Activated B cell treated with CpG ODN at 0.5 μM for 24 hours (primary cell): ENCODE results near the gene SLC15A3. TPM values are rescaled to one million over a fixed set of nuclear protein-coding genes. Genes with fewer than 3 reads are reported as not detected.

ENCODE experiments used
- ATAC-seq: fragments of 200-7000 bp; cut with Tn5 transposase; one replicate; pipeline ENCODE4 v1.10.0; 2021; ENCODE audit warnings: low read depth, mild to moderate bottlenecking, moderate library complexity
- CTCF ChIA-PET: fragments of 350-600 bp; sonication (Branson Sonifier 250); formaldehyde crosslinking; loops from one replicate; lab custom pipeline; 2021; ENCODE audit warnings: antibody characterized with exemption; lab: Charles Lee
- POLR2A ChIA-PET: fragments of 350-600 bp; sonication (Branson Sonifier 250); formaldehyde crosslinking; loops from one replicate; lab custom pipeline; 2021; ENCODE audit warnings: antibody characterized with exemption; lab: Charles Lee
- DNase-seq: peaks from one replicate; pipeline ENCODE4 v3.0.0; 2022
- H3K27ac Mint-ChIP-seq: one replicate; pipeline ENCODE4 v1.8.0; 2020; ENCODE audit warnings: mixed read lengths
- H3K27me3 Mint-ChIP-seq: one replicate; pipeline ENCODE4 v1.8.0; 2021; ENCODE audit warnings: mixed read lengths
- H3K36me3 Mint-ChIP-seq: one replicate; pipeline ENCODE4 v1.8.0; 2021; ENCODE audit warnings: low read depth, mixed read lengths
- H3K4me1 Mint-ChIP-seq: one replicate; pipeline ENCODE4 v1.8.0; 2021; ENCODE audit warnings: mixed read lengths
- H3K4me3 Mint-ChIP-seq: one replicate; pipeline ENCODE4 v1.8.0; 2020; ENCODE audit warnings: mild to moderate bottlenecking, mixed read lengths
- H3K9me3 Mint-ChIP-seq: one replicate; pipeline ENCODE4 v1.8.0; 2020; ENCODE audit warnings: mixed read lengths
- intact Hi-C: fragments of 100-400 bp; cut with micrococcal nuclease; formaldehyde crosslinking; loops from one replicate; pipeline ENCODE4 v1.15.1; 2024
- total RNA-seq: library from RNA; stranded (reverse); gene quantifications from 2 replicates; pipeline ENCODE4 v1.2.3, GENCODE V29; 2022
- TF ChIP-seq, protein P1 (sequence below): fragments of 200-600 bp; IDR thresholded peaks from one replicate; pipeline ENCODE4 v1.8.0; 2022; ENCODE audit warnings: antibody characterized with exemption, mild to moderate bottlenecking

The SLC15A3 gene
- total RNA-seq, 1 donor from 2014 or later, result 76.4 TPM

DNA sequence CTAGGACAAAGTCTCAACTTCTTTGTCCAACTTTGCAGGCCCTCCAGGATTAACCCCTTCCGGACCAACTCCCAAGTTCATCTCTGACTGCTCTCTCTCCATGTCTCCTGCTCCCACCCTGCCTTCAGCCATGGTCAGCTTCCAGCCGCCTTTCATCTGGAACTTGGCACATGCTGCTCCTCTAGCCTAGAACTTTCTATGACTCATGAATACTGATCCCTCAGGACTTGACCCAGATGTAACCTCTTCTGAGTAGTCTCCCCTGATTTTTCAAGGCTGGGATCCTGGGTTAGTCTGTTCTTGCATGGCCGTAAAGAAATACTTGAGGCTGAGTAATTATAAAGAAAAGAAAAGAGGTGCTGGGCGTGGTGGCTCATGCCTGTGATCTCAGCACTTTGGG is 5.2 kb upstream of the SLC15A3 start:
- H3K4me3 Mint-ChIP-seq, result no peak overlapping the region

DNA sequence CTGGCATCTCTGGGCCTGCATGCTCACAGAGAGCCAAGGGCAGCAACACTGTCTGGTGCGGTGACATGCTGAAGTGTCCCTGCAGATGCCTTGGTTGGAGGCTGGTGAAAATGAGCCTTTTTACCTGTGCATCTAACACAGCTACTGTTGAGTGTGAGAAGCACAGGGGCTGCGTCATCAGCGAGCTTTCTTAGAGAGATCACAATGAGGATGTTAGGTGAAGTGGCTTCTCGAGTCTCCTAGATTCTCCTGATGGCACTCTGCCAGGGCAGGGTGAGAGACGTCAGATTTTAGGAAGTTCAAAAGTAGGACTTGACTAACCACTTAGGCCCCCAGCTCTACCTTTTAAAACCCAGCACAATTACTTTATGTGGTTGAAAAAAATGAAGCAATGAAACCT is 3.6 kb upstream of the SLC15A3 start:
- TF ChIP-seq, protein P1, sequence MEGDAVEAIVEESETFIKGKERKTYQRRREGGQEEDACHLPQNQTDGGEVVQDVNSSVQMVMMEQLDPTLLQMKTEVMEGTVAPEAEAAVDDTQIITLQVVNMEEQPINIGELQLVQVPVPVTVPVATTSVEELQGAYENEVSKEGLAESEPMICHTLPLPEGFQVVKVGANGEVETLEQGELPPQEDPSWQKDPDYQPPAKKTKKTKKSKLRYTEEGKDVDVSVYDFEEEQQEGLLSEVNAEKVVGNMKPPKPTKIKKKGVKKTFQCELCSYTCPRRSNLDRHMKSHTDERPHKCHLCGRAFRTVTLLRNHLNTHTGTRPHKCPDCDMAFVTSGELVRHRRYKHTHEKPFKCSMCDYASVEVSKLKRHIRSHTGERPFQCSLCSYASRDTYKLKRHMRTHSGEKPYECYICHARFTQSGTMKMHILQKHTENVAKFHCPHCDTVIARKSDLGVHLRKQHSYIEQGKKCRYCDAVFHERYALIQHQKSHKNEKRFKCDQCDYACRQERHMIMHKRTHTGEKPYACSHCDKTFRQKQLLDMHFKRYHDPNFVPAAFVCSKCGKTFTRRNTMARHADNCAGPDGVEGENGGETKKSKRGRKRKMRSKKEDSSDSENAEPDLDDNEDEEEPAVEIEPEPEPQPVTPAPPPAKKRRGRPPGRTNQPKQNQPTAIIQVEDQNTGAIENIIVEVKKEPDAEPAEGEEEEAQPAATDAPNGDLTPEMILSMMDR, result no peak
- no peak overlapping the region for H3K4me3 Mint-ChIP-seq
- H3K27ac Mint-ChIP-seq, result no peak overlapping the region
- H3K27me3 Mint-ChIP-seq, result no peaks in the 10 kb centered on the region
- H3K36me3 Mint-ChIP-seq, result peaks cover 2% of the 10 kb centered on the region
- H3K4me1 Mint-ChIP-seq, result peaks cover 28% of the 10 kb centered on the region
- DNase-seq, result no peak
- intact Hi-C loops, result no loop called here
- H3K9me3 Mint-ChIP-seq, result no peaks in the 10 kb centered on the region
- CTCF ChIA-PET, result interaction anchor here (1.5 kb wide), 1 partner anchor 40 kb away, joined by 4 read pairs; no protein-coding TSS in a partner anchor
- no peak for ATAC-seq
- POLR2A ChIA-PET, result interaction anchor here (1.1 kb wide), 1 partner anchor 15 kb away, joined by 5 read pairs; the partner anchor contains the start of gene CD6

More for the DNA sequence above, 5.2 kb upstream of the SLC15A3 start:
- TF ChIP-seq, protein P1, result no peak
- no peak for ATAC-seq
- Mint-ChIP-seq H3K9me3 (no peaks in the 10 kb centered on the region), H3K4me1 (peaks cover 23% of the 10 kb centered on the region), H3K27me3 (no peaks in the 10 kb centered on the region), H3K36me3 (no peaks in the 10 kb centered on the region), H3K27ac (peak overlapping the region; percentile 18)
- CTCF ChIA-PET, result interaction anchor here (1.1 kb wide), 1 partner anchor 13 kb away, joined by 3 read pairs; no protein-coding TSS in a partner anchor
- POLR2A ChIA-PET, result interaction anchor here (0.7 kb wide), 1 partner anchor 51 kb away, joined by 4 read pairs; no protein-coding TSS in a partner anchor
- intact Hi-C loops, result no loop called here
- DNase-seq, result no peak

DNA sequence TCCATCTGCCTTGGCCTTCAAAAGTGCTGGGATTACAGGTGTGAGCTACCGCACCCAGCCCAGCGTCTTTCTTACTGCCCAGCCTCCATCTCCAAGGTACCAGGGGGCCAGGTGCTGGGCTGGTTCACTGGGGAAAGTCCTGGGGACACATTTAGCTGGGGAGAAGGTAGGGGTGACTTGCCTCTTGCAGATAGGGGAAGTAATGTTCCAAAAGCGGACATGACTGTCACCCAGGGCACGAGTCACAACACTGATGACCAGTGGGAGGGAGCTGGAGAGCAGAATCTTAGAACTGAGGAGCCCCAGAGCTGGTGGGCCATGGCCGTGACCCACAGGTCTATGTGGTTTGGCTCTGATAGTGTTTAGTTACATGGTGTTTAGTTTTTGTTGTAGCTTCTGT is 2.4 kb upstream of the SLC15A3 start:
- CTCF ChIA-PET, result interaction anchor here (1.2 to 2.2 kb wide), 2 partner anchors 15 to 39 kb away, joined by 5 to 13 read pairs; no protein-coding TSS in a partner anchor

DNA sequence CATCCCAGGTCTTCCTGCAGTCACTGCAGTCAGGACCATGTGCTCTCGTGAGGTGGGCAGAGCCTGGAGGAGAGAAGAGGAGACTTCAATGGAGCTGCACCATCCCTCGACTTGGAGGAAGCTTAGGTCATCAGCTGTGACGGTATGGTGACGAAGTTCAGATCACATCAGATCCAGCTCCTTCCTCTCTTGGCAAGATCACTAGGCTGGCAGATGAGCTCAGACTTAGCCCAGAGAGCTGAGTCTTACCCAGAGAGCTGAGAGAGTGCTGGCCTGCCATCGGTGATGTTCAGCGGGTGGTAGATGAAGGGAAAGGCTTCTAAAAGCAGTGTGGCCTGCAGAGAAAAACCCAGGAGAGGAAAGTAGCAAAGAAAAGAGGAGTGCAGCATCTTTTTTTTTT is 1.8 kb upstream of the SLC15A3 start:
- CTCF ChIA-PET, result interaction anchor here (1.2 to 2.2 kb wide), 2 partner anchors 16 to 38 kb away, joined by 5 to 13 read pairs; no protein-coding TSS in a partner anchor
- POLR2A ChIA-PET, result interaction anchor here (0.7 to 6.0 kb wide), 10 partner anchors 9 to 1885 kb away, joined by 3 to 102 read pairs (median 6); partner anchors contain the start of genes CD6, TMEM109, VPS37C and WDR74
- peak overlapping the region; percentile 91 for H3K27ac Mint-ChIP-seq
- no peak for ATAC-seq
- H3K36me3 Mint-ChIP-seq, result peaks cover 3% of the 10 kb centered on the region
- TF ChIP-seq, protein P1, result no peak
- H3K4me3 Mint-ChIP-seq, result no peak overlapping the region
- no peaks in the 10 kb centered on the region for H3K27me3 Mint-ChIP-seq
- peaks cover 44% of the 10 kb centered on the region for H3K4me1 Mint-ChIP-seq
- DNase-seq, result no peak
- intact Hi-C loops, result loop anchor here (2.0 to 5.0 kb wide), 5 partner anchors 17 to 191 kb away; partner anchors contain the start of genes CCDC86 and CD6
- no peaks in the 10 kb centered on the region for H3K9me3 Mint-ChIP-seq

More for the DNA sequence above, 2.4 kb upstream of the SLC15A3 start:
- Mint-ChIP-seq H3K9me3 (no peaks in the 10 kb centered on the region), H3K36me3 (peaks cover 2% of the 10 kb centered on the region), H3K4me3 (peak overlapping the region; percentile 44), H3K4me1 (peaks cover 39% of the 10 kb centered on the region), H3K27me3 (no peaks in the 10 kb centered on the region), H3K27ac (peak overlapping the region; percentile 91)
- peak; percentile 12 for ATAC-seq
- TF ChIP-seq, protein P1, result no peak
- intact Hi-C loops, result loop anchor here (5.0 kb wide), 3 partner anchors 112 to 192 kb away; partner anchors contain the start of gene CCDC86
- DNase-seq, result no peak
- POLR2A ChIA-PET, result interaction anchor here (0.6 to 6.0 kb wide), 8 partner anchors 10 to 175 kb away, joined by 3 to 102 read pairs (median 4); partner anchors contain the start of genes CD6 and TMEM109

DNA sequence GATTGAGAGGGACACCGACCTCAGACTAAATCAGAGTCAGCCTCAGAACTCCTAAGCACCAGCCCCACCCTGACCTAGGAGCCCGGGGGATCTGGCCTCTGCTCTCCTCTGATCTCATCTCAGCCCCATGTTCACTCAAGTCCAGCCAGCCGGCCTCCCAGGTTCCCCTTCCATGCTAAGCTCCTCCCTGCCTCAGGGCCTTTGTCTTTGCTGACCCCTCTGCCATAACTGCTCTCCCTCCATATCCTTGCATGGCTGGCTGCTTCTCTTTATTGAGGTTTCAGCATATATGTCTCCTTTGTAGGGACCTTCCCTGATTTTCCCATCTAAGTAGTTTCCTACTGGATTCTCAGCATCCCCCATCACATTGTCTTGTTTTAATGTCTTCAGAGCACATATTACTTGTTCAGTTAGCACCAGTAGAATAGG is 780 bp upstream of the SLC15A3 start:
- intact Hi-C loops, result loop anchor here (1.0 to 5.0 kb wide), 9 partner anchors 18 to 209 kb away; partner anchors contain the start of genes CCDC86, CD6 and VPS37C
- peaks cover 10% of the 10 kb centered on the region for H3K36me3 Mint-ChIP-seq
- DNase-seq (no peak), ATAC-seq (no peak)
- no peaks in the 10 kb centered on the region for H3K27me3 Mint-ChIP-seq
- peaks cover 52% of the 10 kb centered on the region for H3K4me1 Mint-ChIP-seq
- TF ChIP-seq, protein P1, result no peak
- no peaks in the 10 kb centered on the region for H3K9me3 Mint-ChIP-seq
- peak overlapping the region; percentile 91 for H3K27ac Mint-ChIP-seq
- ChIA-PET POLR2A (interaction anchor here (0.9 to 6.0 kb wide), 13 partner anchors 11 to 118 kb away, joined by 3 to 102 read pairs (median 4); partner anchors contain the start of genes CCDC86, CD6, TMEM109 and TMEM132A), CTCF (interaction anchor here (0.8 to 2.2 kb wide), 3 partner anchors 13 to 37 kb away, joined by 4 to 13 read pairs (median 5); no protein-coding TSS in a partner anchor)
- H3K4me3 Mint-ChIP-seq, result peak overlapping the region; percentile 91
